HK-2 (cell line): Measurements from ENCODE around the gene RBM39.
A peak's percentile ranks its signal among the peaks of the same experiment; 100 is the strongest.
"Not testable (repeated sequence)": the region's sequence is repeated elsewhere in the genome, so short reads cannot be mapped to it uniquely, and the experiment has no call there.

Experiments used
- DNase-seq: peaks from one replicate; pipeline ENCODE4 v3.0.0-alpha.2; 2018; ENCODE audit not compliant: unreplicated experiment

Gene RBM39

DNA sequence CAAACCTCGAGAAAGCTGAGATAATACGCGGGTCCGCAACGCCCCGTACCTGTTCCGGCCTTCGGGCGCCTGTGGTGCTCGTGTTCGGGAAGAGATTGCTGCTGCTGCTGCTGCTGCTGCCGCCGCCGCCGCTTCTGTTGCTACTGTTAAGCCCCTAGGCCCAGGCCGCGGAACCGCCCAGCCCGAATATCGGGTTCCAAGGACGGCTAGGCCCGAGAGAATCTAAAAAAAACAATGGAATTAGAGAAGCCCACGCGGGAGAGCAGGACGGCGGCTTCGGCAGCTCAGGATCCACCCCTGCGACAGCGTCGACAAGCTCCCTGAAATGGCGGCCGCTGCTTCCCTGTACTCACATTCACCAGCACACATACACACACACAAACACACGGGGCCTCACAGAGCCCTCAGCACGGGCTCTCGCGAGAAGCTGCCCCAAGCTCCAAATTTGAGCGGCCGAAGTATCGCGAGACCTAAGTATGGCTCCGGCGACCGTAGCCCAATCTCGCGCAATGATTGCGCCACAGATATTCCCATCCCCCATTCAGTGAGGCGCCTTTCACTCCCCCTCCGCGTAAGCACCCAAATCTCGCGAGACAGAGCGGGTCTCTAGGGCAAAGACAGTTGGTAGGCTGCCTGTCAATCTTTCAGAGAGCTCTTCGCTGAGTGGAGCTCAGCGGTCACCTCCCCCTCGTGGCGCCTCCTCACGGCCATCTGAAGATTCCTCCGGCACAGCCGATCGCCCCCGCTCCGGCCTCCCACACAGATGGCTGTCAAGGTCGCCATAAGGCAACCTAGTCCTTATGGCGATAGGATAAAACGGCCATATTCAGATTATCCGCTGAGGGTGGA is at the start of gene RBM39:
TSS of gene RBM39 (minus strand) at position 369 of the 849 bp plus-strand sequence. CDS start 1,386 bp downstream, outside the sequence.
- peak; percentile 100 for DNase-seq

DNA sequence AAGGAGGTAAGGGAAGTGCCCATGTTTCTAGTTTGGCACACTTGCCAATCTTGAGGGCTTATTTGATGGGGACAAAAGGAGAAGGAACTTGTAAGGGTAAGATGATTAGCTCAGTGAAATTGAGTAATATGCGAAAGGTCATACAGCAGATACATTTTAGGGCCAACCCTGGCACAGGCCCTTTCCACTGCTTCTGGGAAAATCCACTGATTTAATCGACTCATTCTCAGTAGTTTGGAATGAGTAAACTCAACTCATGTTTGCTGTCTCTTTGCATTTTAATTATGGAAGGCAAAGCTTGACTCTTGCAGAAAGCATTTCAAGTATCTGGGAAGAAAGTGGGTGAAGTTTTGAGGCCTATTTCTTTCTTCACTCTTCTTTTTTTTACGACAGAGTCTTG is 49.8 kb upstream of the RBM39 start:
- DNase-seq = no peak

DNA sequence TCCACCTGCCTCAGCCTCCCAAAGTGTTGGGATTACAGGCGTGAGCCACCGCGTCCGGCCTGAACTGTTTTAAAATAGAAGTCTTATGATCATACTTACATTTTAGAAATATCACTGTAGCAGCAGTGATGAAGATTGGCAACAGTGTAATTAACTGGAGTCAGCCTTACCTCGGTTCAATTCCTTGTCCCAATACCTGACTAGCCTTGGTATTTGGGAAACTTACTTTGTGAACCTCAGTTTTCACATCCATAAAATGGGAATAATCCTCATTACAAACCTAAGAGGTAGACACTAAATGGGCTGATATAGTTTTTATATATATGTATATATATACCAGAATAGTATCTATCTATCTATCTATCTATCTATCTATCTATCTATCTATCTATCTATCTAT is 49.0 kb upstream of the RBM39 start:
- DNase-seq = no peak

DNA sequence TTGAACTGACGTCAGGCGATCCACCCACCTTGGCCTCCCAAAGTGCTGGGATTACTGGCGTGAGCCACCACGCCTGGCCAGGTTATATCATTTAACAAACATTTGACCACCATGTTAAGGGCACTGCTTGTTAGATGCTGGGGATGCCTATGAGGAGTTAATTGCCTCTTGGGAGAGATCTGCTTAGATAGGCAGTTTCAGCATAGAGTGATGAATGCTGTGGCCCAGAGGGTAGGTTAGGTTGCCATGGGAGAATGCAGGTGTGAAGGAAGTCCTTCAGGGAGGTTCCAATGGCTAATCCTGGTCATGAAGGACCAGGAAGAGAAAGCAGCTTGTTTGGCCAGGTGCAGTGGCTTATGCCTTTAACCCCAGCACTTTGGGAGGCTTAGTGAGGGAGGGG is 46.7 kb upstream of the RBM39 start:
- DNase-seq = no peak

DNA sequence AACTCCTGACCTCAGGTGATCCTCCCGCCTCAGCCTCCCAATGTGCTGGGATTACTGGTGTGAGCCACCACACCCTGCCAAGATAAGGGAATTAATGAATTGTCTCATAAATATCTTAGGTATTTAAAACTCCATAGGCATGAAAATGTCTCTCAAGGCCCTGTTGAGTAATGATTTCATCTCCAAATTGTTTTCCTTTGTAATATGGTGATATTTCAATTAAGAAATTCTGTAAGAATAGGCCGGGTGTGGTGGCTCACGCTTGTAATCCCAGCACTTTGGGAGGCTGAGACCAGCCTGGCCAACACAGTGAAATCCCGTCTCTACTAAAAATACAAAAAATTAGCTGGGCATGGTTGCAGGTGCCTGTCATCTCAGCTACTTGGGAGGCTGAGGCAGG is 43.5 kb upstream of the RBM39 start:
- not testable (repeated sequence) for DNase-seq

DNA sequence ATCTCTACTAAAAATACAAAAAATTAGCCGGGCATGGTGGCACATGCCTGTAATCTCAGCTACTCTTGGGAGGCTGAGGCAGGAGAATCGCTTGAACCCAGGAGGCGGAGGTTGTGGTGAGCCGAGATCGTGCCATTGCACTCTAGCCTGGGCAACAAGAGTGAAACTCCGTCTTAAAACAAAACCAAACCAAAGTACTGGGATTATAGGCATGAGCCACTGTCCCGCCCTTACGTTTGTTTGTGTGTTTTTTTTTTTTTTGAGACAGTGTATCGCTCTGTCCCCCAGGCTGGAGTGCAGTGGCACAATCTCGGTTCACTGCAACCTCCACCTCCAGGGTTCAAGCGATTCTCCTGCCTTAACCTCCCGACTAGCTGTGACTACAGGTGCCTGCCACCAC is 41.8 kb upstream of the RBM39 start:
- DNase-seq = not testable (repeated sequence)

DNA sequence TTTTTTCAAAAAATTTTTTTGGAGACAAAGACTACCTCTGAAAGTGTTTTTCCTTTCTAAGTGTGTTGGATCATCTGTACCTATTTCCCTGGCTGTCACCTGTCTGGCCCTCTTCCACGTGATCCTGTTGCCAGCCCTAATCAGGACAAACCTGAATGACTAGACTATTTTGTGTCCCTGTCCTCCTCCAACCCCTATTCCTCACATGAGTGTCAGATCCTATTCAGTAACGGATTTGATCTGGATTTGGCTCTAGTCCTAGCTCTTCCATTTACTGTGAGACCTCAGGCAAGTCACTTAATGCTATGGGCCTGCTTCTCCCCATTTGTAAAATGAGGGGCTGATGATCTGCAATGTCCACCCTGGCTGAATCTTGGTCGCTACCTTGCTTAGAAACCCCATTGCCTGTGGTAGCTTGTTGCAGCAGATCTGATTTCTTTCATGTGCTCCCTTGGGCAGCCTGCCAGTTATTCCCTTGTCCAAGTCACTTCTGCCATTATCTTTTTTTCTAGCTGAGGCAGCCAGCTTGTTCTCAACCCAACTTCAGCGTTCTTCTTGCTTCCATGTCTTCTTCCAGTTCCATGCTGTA is 34.5 kb upstream of the RBM39 start:
- DNase-seq = no peak

DNA sequence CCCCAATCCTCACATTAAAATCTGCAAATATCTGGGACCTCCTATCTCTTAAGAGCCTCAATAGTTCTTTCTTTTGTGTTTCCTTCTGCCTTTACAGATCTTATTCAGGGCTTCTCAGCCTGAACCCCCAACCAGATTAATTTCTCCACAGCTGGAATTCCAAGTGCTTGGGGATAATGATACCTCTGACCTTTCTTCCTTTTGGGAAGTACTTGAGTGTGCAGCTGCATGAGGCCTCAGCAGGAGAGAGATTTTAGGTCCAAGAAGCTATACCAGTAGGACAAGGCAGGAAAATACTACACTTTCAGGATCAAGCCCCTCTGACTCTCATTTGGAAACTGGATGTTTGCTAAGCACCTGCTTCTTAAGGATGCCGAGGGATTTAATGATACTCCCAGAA is 32.3 kb upstream of the RBM39 start:
- DNase-seq = no peak

DNA sequence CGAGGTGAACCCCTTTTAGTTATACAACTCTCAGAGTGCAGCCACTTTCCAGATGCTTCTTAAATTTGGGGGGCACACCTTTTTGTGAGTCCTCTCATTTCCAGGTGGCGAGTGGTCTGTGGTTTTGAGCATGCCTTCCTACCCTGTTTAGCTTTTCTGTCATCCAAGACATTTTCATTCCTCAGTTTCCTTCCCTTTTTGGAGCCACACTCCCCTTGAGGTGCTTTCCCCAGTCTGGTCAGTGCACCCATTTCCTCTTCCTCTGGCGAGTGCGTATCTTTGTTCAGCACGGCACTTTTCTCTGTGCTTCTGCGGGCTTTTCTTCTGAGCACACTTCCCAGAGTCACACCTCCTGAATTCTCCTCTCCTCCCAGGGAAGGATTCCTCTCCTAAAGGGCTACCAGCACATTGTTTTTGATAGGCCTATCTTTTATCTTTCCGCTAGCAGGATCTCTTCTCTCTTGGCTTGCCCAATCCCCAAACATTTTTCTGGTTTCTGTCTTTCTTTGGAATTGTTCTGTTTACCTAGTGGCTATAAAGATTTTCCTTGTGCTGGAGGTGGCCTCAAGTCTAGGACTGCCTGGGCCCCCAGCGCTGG is 31.2 kb upstream of the RBM39 start:
- no peak for DNase-seq

DNA sequence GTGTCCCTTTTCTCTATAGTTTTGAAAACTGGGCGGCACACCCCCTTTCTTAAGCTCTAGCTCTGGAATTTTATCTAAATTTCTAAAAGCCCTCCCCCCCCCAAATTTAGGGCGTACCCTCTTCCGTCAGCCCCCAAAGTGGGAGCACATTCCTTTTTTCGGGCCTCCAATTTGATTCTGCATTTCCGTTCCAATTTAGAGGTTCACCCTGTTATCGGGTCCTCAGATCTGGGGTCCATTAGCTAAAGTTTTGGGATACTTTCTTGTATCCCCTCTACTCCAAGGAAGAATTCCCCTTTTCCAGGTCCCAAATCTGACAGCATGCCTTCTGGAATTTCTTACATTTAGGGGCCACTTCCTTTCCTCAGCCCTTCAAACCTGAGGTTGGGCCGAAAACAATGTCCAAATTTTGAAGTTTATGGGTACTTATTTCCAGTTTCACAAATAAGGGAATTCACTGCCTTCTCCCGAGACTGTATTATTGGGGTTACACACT is 30.6 kb upstream of the RBM39 start:
- DNase-seq = no peak

DNA sequence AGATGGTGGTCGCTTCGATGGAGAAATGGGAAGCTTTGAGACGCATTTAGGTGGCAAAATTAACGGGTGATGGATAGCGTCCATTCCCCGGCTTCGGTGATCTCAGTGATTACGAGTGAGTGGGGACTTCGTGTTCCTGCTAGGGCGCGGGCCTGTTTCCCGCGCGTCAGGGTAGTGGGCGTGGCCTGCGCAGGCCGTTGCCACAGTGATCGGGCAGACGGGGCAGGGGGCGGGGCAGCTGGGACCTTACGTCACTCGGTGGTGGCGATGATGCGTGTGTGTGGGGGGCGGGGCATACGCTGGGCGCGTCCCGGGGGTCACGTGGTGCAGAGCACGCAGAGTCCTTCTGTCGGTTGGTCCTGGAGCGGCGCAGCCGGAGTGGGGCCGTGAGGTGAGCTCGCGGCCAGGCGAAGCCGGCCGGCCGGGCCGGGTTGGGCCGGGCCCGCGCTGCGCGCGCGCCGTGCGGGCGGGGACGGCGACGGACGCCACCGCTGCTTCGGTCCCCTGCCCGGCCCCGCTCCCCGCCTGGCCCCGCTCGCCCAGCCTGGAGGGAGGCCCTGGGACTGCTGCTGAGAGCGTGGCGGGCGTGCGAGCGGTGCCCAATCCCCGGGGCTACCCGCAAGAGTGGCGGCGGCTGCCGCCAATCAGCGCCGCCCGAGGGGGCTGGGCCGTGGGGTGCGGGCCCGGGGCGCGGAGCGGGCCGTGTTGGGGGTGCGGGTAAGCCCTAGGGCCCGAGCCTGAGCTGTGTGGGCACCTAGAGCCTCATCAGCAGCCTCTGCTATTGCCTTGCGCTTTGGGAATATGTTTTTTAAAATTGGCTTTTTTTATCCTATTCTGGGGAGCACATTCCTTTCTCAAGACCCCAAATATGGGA is 29.9 kb upstream of the RBM39 start, which contains the start of gene PHF20:
TSS of gene PHF20 (plus strand) at position 327 of the 874 bp plus-strand sequence. CDS start 29,508 bp downstream, outside the sequence.
- DNase-seq = peak; percentile 100

DNA sequence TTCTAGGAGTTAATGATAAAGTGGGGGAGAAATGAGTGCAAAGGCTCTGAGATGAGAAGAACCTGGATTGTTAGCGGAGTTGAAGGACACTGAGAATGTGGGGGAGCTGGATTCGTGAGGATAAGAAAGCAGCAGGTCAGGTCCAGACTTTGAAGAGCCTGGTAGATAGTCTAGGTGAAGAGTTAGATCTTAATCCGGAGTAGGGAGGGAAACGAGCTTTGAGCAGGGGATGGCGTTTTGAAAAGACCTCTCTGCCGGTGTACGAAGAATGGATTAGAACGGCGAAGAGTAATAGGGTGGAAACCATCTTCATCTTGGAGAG is 29.3 kb upstream of the RBM39 start:
- DNase-seq = no peak

DNA sequence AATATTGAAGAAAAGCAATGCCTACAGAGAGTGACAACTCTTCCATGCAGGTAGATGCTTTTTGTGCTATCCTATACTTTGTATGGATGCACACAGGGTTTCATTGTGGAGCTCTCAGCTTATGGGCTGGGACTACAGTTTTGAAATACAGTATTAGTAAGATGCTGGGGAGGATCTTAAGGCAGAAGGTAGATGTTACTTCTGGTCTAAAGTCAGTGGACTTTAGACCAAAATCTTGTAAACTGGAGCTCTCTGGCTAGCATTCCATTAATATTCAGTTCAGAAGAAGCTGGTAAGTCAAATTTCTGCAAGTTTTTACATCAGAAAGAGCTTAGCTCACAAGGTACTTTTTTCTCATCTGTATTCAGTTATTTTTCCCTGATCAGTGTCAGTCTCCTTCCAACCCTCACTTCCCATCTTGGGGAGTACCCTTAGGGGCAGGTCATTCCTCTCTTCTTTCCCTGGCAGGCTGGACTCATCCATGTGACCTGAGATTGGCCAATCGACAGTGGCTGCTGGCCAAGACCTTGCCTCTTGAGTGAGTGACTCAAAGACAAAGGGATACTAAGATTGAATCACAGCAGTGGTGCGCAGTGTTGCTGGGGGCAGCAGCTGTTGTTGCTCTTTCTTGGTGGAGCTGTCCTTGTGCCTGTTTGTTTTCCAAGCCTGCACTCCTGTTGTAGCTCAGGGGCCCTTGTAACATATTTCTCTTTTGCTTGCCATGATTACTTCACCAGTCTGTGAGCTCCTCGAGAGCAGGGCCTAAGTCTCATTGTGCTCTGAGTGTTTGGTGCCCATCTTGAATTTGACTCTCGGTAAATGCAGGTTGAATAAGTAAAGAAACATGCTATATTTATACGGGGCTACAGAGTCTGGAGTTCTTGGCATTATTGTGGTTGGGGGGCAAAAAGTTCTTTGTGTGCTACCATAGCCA is 26.9 kb upstream of the RBM39 start:
- DNase-seq = peak; percentile 93

DNA sequence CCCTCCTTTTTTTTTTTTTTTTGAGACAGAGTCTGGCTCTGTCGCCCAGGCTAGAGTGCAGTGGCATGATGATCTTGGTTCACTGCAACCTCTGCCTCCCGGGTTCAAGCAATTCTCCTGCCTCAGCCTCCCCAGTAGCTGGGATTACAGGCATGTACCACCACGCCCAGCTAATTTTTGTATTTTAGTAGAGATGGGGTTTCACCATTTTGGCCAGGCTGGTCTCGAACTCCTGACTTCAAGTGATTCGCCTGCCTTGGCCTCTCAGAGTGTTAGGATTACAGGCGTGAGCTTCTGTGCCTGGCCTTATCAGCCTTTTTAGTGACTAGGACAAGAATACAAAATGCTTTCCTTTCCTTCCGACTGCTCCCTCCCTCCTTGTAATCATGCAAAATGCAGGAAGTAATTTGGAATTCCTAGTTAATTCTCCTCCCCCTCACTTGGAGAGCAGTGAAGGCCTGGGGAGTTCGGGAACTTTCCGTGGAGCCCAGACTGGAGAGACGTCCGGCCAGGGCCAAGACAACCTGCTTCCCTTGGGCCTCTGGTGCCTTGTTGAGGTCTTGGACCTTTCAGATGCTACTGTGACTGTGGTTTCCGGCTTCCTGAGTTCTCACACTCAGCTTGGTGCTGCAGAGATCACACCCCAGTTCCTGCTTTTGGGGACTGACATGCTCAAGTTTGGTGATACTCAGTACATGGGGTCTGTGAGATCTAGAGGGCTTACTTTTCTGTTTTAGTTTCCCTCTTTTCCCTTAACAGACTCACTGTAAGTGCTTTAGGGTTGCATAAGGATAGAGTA is 25.8 kb upstream of the RBM39 start:
- DNase-seq = no peak

DNA sequence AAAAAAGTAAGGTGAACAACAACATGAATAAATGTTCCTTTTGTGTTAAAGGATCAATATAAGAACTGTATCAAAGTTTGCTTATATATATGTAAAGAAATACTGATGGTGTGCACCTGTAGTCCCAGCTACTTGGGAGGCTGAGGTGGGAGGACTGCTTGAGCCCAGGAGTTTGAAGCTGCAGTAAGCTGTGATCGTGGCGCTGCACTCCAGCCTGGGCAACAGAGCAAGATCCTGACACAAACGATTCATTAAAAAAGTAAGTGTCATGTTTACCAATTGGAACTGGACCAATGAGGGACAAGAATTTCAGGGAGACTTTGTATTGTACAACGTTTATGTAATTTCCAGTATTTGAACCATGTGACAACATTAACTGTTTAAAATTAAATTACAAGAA is 24.8 kb upstream of the RBM39 start:
- DNase-seq = no peak

DNA sequence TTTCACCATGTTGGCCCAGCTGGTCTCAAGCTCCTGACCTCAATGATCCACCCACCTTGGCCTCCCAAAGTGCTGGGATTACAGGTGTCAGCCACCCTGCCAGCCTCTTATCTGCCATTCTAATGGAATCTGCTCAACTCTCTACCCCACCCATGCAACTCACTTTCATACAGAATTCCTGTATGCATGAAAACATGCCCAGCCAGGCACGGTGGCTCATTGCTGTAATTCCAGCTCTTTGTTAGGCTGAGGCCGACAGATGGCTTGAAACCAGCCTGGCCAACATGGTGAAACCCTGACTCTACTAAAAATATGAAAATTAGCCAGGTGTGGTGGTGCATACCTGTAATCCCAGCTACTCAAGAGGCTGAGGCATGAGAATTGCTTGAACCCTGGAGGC is 22.9 kb upstream of the RBM39 start:
- not testable (repeated sequence) for DNase-seq

DNA sequence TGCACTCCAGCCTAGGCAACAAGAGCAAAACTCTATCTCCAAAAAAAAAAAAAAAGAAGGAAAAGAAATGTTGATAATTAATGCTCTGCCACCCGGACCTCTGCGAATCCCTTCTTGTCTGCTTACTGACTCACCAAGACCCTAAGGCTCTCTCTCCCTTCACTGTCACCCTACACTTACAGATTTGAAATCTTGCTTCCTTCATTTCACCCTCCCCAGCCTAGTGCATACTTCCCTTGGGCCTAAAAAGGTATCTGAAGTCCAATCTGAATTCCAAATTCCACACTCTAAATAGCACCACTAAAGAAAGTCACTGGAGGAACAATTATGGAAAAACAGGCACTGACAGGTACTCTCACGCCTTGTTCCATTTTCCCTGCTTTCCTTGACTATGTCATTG is 20.4 kb upstream of the RBM39 start:
- DNase-seq = no peak

DNA sequence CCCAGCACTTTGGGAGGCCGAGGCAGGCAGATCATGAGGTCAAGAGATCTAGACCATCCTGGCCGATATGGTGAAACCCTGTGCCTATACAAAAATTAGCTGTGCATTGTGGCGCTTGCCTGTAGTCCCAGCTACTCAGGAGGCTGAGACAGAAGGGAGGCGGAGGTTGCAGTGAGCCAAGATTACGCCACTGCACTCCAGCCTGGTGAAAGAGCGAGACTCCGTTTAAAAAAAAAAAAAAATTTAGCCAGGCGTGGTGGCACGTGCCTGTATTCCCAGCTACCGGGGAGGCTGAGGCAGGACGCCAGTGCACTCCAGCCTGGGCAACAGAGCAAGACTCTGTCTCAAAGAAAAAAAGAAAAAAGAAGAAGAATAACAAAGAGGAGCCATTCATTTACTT is 19.5 kb upstream of the RBM39 start:
- not testable (repeated sequence) for DNase-seq

DNA sequence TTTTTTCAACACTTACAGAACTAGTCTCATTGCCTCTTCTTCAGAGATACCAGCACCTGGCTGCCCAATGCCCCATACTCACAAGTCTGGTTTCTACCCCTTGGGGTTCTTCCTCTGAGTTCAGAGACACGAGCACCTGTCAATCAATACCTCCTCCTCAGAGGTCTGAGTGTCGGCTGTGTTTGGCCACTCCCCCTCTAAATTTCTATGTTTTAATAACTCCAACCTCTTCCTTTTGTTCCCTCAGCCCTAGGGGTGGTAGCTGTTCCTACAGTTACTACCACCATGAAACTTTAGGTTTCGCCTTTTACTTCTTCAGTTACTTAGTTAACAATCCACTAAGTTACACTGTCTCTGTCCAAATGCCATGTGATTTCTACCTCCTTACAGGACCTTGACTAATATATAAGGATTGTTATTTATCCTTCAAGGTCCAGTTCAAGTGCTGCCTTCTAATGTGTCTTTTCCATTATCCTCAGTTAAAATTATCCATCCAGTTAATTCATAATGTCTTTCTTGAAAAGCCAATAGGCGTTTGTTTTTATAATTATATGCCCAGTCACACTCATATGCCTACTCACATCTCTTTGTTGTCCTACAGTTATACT is 15.1 kb upstream of the RBM39 start:
- DNase-seq = no peak

DNA sequence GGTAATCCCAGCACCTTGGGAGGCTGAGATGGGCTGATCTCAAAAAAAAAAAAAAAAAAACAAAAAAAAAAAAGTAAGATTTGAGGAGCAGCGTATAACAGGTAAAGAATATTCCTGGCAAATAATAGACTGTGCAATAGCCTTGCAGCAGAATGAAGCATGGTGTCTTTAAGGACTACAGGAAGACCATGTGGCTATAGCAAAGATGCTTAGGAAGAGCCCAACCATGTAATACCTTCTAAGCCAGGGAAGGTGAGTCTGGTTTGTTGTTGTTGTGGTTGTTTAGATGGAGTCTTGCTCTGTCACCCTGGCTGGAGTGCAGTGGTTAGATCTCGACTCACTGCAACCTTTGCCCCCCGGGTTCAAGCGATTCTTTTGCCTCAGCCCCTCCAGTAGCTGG is 14.3 kb upstream of the RBM39 start:
- no peak for DNase-seq
